ENCODE data around the gene PWWP2B. TPM values are rescaled to one million over a fixed set of nuclear protein-coding genes. Genes with fewer than 3 reads are reported as not detected.

Gene PWWP2B
- total and polyA plus RNA-seq, 2 of the 8 experiments (the other 6 are each of a cell fraction or from before 2014, with no cell fraction given) = 5.3 to 10.8 TPM

DNA sequence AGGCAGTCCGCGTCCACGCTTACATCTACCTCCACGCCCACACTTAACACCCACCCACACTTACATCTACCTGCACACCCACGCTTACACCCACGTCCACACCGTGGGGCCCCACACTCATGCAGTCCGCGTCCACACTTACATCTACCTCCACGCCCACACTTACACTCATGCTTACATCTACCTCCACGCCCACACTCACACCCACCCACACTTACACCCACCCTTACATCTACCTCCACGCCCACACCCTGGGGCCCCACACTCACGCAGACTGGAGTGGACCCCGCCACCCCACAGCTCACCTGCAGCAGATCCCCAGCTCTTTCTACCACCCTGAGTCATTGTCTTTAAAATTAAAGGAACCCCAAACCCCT, 32.4 kb upstream of the PWWP2B start (continued):
- TF ChIP-seq, protein P1, sequence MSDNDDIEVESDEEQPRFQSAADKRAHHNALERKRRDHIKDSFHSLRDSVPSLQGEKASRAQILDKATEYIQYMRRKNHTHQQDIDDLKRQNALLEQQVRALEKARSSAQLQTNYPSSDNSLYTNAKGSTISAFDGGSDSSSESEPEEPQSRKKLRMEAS (IDR thresholded peaks at IDR 0.05) = no peak
- TF ChIP-seq, protein P2, sequence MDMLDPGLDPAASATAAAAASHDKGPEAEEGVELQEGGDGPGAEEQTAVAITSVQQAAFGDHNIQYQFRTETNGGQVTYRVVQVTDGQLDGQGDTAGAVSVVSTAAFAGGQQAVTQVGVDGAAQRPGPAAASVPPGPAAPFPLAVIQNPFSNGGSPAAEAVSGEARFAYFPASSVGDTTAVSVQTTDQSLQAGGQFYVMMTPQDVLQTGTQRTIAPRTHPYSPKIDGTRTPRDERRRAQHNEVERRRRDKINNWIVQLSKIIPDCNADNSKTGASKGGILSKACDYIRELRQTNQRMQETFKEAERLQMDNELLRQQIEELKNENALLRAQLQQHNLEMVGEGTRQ (IDR thresholded peaks at IDR 0.05; ENCODE audit: low read length) = no peak

Data from H1 (cell line).